HEK293T (cell line): ENCODE results near the gene RPL15.

Experiments used
- FOXM1 ChIP-seq: fragments of 450-650 bp; IDR thresholded peaks from 2 replicates; pipeline ENCODE4 v1.6.1; 2017; ENCODE audit warnings: mild to moderate bottlenecking, borderline replicate concordance
- NFRKB ChIP-seq: fragments of 450-650 bp; IDR thresholded peaks from 2 replicates; pipeline ENCODE4 v1.6.1; 2016; ENCODE audit warnings: mild to moderate bottlenecking, moderate library complexity
- SP1 ChIP-seq: fragments of 450-650 bp; IDR thresholded peaks from 2 replicates; pipeline ENCODE4 v1.6.1; 2017

DNA sequence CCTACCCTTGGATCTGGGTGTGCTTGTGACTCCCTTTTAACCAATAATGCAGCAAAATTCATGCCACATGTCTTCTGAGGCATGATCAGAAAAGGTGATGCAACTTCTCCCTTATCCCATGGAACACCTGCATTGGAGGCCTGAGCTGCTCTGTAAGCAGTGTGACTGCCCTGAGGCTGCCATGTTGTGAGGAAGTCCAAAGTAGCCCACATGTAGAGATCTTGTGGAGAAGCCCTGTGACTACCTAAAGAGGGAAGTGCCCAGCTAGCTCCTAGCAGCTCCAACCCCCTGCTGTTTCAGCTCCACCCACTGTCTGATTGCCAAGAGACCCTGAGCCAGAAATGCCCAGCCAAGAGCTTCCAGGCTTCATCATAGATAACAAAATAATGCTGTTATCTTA lies 21.8 kb downstream of the RPL15 start:
- TF ChIP-seq NFRKB = no peak
- TF ChIP-seq SP1 = no peak
- no peak for TF ChIP-seq FOXM1
